ENCODE data around the gene HARS1.

HARS1 gene

DNA sequence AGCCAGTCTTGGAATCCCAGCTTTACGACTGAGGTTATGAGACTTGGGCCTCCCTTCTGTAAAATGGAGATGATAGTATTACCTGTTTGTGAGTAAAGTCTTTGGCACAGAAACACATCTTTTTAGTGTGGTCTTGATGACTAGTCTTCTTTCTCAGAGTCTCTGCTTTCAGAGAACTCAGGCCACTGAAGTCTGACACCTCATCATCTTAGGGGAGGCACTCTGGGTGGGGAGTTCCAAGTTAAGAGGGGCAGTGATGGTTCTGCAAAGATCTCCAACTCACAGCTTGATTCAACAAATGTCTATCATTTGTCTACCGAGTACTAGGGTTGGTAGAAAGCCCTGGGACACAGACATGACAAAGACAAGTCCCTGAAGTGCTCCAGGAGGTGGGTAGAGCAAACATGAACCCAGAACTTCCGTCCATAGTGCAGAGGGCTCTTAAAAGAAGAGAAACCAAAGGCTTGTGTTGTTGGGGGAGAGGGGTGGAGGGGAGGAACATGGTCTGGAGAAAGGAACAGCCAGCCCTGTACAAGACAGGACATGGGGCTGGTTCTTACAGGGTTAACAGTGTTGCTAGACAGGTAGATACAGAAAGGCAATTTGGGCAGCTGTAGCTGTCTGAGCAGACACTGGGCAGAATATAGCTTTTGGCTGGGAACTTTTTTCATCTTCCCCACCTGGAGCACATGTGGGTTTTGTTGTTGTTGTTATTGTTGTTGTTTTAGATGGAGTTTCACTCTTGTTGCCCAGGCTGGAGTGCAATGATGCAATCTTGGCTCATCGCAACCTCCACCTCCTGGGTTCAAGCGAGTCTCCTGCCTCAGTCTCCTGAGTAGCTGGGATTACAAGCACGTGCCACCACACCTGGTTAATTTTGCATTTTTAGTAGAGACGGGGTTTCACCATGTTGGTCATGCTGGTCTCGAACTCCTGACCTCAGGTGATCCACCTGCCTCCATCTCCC is 55.6 kb downstream of the HARS1 start:
- H3K27me3 Mint-ChIP-seq (ENCODE audit: low read depth), result peaks cover 3% of the 10 kb centered on the region
- TF ChIP-seq, protein P1, sequence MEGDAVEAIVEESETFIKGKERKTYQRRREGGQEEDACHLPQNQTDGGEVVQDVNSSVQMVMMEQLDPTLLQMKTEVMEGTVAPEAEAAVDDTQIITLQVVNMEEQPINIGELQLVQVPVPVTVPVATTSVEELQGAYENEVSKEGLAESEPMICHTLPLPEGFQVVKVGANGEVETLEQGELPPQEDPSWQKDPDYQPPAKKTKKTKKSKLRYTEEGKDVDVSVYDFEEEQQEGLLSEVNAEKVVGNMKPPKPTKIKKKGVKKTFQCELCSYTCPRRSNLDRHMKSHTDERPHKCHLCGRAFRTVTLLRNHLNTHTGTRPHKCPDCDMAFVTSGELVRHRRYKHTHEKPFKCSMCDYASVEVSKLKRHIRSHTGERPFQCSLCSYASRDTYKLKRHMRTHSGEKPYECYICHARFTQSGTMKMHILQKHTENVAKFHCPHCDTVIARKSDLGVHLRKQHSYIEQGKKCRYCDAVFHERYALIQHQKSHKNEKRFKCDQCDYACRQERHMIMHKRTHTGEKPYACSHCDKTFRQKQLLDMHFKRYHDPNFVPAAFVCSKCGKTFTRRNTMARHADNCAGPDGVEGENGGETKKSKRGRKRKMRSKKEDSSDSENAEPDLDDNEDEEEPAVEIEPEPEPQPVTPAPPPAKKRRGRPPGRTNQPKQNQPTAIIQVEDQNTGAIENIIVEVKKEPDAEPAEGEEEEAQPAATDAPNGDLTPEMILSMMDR (IDR thresholded peaks at IDR 0.05; ENCODE audit: unreplicated experiment in 3 of 3), result no peak

DNA sequence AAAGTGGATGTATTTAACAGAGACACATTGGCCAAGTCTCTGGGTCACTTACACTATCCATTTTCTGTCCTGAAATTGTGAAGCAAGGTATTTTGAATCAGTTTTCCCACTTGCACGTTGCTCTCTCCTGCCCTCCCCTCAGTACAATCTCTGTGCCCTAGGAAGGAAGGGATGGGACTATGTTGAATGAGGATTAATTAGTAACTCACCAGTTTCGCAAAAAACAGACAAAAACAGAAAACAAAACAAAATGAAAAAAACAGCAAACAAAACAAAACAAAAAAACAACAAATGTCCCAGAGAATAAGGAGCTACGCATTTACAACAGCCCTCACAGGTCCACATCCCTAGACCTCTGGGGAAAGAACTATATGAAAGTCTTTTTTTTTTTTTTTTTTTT is 57.1 kb downstream of the HARS1 start:
- Mint-ChIP-seq H3K27ac (no peak overlapping the region), H3K4me3 (no peak overlapping the region), H3K4me1 (peaks cover 3% of the 10 kb centered on the region), H3K36me3 (ENCODE audit: low read depth) (no peaks in the 10 kb centered on the region), H3K27me3 (ENCODE audit: low read depth) (peaks cover 3% of the 10 kb centered on the region), H3K9me3 (peaks cover 8% of the 10 kb centered on the region)
- TF ChIP-seq, protein P1 (IDR thresholded peaks at IDR 0.05; ENCODE audit: unreplicated experiment in 3 of 3), result no peak

More for the DNA sequence above, 55.6 kb downstream of the HARS1 start:
- no peak overlapping the region for H3K4me3 Mint-ChIP-seq
- H3K27ac Mint-ChIP-seq, result no peak overlapping the region
- peaks cover 5% of the 10 kb centered on the region for H3K9me3 Mint-ChIP-seq
- H3K36me3 Mint-ChIP-seq (ENCODE audit: low read depth), result no peaks in the 10 kb centered on the region
- peaks cover 12% of the 10 kb centered on the region for H3K4me1 Mint-ChIP-seq

DNA sequence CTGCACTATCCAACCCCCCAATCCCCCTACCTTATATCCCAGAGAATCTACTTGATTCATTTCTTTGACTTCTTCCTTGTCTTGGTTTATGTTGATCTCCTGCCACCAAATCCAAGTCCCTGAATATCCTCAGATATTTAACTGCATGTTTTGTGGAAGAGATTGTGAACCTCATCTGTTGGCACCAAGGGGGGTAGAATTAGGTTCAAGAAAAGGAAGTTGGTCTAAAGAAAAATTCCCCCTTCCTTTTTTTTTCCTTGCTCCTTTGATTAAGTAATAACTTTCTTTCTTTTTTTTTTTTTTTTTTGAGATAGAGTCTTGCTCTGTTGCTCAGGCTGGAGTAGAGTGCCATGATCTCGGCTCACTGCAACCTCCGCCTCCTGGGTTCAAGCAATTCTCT is 57.7 kb downstream of the HARS1 start:
- no peaks in the 10 kb centered on the region for H3K27me3 Mint-ChIP-seq (ENCODE audit: low read depth)
- H3K36me3 Mint-ChIP-seq (ENCODE audit: low read depth), result no peaks in the 10 kb centered on the region
- no peak overlapping the region for H3K27ac Mint-ChIP-seq
- TF ChIP-seq, protein P1 (IDR thresholded peaks at IDR 0.05; ENCODE audit: unreplicated experiment in 3 of 3), result no peak
- peaks cover 8% of the 10 kb centered on the region for H3K9me3 Mint-ChIP-seq
- H3K4me1 Mint-ChIP-seq, result no peaks in the 10 kb centered on the region
- no peak overlapping the region for H3K4me3 Mint-ChIP-seq

DNA sequence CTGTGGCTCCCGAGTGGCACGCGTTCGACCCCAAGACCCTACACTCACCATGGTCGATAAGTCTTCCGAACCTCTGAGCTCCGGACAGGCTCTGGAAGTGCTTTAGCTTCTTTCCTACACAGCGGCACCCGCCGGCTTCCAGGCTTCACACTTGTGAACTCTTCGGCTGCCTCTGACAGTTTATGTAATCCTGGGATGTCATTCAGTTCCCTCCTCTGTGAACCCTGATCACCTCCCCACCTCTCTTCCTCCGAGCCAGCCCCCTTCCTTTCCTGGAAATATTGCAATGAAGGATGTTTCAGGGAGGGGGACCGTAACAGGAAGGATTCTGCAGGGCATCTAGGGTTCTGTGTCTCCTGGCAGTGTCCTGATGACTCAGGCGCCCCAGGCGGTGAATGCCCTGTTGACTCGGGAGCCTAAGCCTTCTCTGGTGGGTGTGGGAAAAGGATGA is 58.1 kb downstream of the HARS1 start, which contains the start of gene CD14:
CD14 (minus strand) TSS at position 155 of the 451 bp plus-strand sequence; CDS start at position 51, 104 bp downstream.
- peaks cover 11% of the 10 kb centered on the region for H3K9me3 Mint-ChIP-seq
- H3K4me1 Mint-ChIP-seq, result no peaks in the 10 kb centered on the region
- TF ChIP-seq, protein P1 (IDR thresholded peaks at IDR 0.05; ENCODE audit: unreplicated experiment in 3 of 3), result no peak

DNA sequence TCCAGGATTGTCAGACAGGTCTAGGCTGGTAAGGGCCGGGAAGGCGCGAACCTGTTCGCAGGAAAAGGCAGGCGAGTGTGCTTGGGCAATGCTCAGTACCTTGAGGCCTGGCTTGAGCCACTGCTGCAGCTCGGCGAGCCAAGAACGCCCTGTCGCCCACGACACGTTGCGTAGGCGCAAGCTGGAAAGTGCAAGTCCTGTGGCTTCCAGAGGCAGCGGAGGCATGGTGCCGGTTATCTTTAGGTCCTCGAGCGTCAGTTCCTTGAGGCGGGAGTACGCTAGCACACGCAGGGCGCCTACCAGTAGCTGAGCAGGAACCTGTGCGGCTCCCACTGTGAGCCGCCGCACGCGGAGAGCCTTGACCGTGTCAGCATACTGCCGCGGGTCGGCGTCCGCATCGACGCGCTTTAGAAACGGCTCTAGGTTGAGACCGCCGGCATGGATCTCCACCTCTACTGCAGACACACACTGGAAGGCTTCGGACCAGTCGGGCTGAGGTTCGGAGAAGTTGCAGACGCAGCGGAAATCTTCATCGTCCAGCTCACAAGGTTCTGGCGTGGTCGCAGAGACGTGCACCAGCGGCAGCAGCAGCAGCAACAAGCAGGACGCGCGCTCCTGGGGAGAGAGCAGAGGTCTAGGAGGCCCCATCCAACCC is 58.7 kb downstream of the HARS1 start:
- no peaks in the 10 kb centered on the region for H3K4me1 Mint-ChIP-seq
- no peaks in the 10 kb centered on the region for H3K36me3 Mint-ChIP-seq (ENCODE audit: low read depth)
- no peak overlapping the region for H3K4me3 Mint-ChIP-seq
- no peaks in the 10 kb centered on the region for H3K27me3 Mint-ChIP-seq (ENCODE audit: low read depth)
- H3K9me3 Mint-ChIP-seq, result peaks cover 15% of the 10 kb centered on the region
- TF ChIP-seq, protein P1 (IDR thresholded peaks at IDR 0.05; ENCODE audit: unreplicated experiment in 3 of 3), result no peak
- no peak overlapping the region for H3K27ac Mint-ChIP-seq

More for the DNA sequence above, 58.1 kb downstream of the HARS1 start, which contains the start of gene CD14:
- Mint-ChIP-seq H3K36me3 (ENCODE audit: low read depth) (no peaks in the 10 kb centered on the region), H3K27me3 (ENCODE audit: low read depth) (no peaks in the 10 kb centered on the region), H3K27ac (no peak within 1 kb of the TSS), H3K4me3 (no peak within 1 kb of the TSS)

All from nephron (organoid).